Spleen (tissue), 7 donors: ENCODE results near the gene PTBP1.

Experiments
- CTCF ChIP-seq, 11 experiments: fragments of 200-600 bp in 7 of 11; fragments of 450-650 bp in 4 of 11; sonication (generic) in 4 of 11; IDR thresholded peaks in 8 of 11; conservative IDR thresholded peaks in 3 of 11; 1 replicate in 7 of 11; 2 replicates in 4 of 11; pipeline versions ENCODE4 v1.4.0 to v1.8.0; 2016 to 2021; ENCODE audit warnings: antibody characterized with exemption in 11 of 11, inconsistent platforms in 4 of 11, mild to moderate bottlenecking in 1 of 11
- POLR2A ChIP-seq, 3 donors: fragments of 450-650 bp; IDR thresholded peaks; one replicate each; pipeline ENCODE4 v1.5.1; 2017; ENCODE audit warnings: antibody characterized with exemption in 3 of 3, mild to moderate bottlenecking in 1 of 3
- POLR2AphosphoS5 ChIP-seq, 3 donors: sonication (generic); formaldehyde crosslinking; IDR thresholded peaks; one replicate each; pipeline ENCODE4 v1.5.1; 2017; ENCODE audit warnings: antibody characterized with exemption in 3 of 3
- donor health status: DM: no; HTN: no; CAD: no; lungs with moderate emphysema.
- donor health status: DM: no; HTN: no; CAD: no.
- donor health status: DM: no; HTN: no; CAD: no.

- TF ChIP-seq CTCF (IDR thresholded peaks at IDR 0.05 in 8 of 11, conservative IDR thresholded peaks at IDR 0.05 in 3 of 11) (no peak), POLR2AphosphoS5 (IDR thresholded peaks at IDR 0.05) (no peak), POLR2A (IDR thresholded peaks at IDR 0.05) (no peak)
Observed at GRCh38 chr19:789701-790060, 7.6 kb upstream of the PTBP1 start.
